GM19452 (cell line): Measurements from ENCODE around the gene COL15A1.
"Not testable (repeated sequence)": the region's sequence is repeated elsewhere in the genome, so short reads cannot be mapped to it uniquely, and the experiment has no call there.

Experiments used
- ATAC-seq: cut with Tn5 transposase; IDR thresholded peaks from one replicate; pipeline ENCODE4 v1.9.1; 2021; ENCODE audit not compliant: unreplicated experiment

Gene COL15A1

GRCh38 chr9:99074902-99075245 lies 131.2 kb downstream of the COL15A1 start:
- no peak for ATAC-seq

GRCh38 chr9:99075246-99075912 lies 131.7 kb downstream of the COL15A1 start:
- no peak for ATAC-seq

GRCh38 chr9:99076030-99076429 lies 132.3 kb downstream of the COL15A1 start:
- ATAC-seq: no peak

- ATAC-seq: no peak
Measured at GRCh38 chr9:99076483-99077171, 132.9 kb downstream of the COL15A1 start.

DNA sequence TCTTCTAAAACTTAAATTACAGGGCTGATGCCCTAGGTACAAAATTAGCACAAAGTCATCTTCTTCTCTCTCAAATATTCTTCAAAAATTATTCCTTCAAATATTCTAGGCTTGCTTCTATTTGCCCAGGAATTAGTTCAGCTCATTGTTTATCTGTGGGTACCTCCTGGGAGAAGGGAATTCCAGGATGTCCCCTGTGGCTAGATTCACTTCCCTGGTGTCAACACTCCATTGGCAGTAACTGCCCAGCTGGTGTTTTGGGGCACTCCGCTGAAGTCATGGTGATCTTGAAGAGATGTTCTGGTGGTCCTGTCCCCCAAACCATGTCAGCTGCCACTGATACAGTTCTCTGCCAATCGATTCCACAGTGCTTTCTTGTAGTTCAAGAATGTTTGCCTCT lies 135.0 kb downstream of the COL15A1 start:
- ATAC-seq: no peak

DNA sequence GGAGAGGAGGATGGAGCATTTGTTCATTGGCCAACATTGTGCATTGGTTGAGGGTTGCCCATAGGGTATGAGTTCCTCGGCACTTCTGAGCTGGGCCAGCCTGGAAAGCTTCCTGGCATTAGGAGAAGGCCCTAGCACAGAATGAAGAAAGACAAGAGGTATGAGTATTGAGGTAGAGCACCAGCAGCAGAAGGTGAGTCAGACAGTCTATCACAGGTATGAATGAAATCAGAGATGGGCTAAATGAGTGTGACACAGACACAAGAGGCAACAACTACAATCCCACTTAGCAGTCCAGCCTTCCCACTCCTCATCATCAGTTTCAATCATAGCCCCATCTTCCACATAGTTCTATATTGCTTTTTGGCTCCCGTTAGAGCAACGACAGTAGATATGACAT lies 135.8 kb downstream of the COL15A1 start:
- no peak for ATAC-seq

GRCh38 chr9:99083051-99083450 lies 139.3 kb downstream of the COL15A1 start:
- no peak for ATAC-seq

DNA sequence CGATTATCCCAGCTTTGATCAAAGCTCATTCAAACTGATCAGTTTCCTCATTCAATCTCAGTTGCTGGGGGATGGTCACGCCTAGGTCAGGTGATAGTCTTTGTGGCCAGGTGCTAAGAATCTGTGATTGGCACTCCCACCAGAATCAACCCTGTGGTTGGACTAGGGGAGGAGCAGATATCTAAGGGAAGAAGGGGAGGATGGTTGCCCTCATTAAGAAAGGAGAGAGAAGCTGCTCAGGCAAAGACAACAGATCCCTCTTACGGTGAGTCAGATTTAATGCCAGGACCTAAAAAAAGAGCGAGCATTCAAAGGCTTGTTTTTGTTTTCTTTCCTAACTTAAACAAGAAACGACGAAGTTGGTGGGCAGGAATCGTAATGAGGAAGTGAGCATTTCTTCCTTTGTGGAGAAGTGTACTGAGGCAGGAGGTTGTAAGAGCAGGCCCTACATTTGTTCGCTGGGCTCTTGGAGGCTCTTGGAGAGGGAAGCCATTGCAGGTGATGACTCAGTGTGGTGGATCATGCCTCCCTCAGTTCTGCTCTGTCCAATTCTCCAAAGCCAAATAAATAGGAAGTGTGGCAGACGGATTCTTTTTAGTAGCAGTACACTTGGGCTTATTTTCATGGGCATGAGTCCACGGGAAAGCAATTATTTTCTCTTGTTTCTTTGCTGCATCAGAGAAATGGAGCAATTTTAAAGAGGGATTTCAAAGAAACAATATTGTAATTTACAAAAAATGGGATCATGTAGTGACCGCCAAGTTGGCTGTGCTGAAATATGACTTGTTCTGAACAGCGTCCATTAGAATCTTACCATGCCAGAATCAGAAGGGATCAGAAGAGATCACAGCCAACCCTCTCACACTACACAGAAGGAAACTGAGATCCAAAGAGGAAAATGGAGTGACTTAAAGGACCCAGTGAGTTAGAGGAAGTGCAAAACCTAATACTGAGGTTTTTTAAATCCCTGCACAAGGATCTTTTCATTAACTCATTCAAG lies 142.5 kb downstream of the COL15A1 start:
- ATAC-seq: no peak

- ATAC-seq: no peak
Measured at GRCh38 chr9:99087462-99087861, 143.8 kb downstream of the COL15A1 start.

DNA sequence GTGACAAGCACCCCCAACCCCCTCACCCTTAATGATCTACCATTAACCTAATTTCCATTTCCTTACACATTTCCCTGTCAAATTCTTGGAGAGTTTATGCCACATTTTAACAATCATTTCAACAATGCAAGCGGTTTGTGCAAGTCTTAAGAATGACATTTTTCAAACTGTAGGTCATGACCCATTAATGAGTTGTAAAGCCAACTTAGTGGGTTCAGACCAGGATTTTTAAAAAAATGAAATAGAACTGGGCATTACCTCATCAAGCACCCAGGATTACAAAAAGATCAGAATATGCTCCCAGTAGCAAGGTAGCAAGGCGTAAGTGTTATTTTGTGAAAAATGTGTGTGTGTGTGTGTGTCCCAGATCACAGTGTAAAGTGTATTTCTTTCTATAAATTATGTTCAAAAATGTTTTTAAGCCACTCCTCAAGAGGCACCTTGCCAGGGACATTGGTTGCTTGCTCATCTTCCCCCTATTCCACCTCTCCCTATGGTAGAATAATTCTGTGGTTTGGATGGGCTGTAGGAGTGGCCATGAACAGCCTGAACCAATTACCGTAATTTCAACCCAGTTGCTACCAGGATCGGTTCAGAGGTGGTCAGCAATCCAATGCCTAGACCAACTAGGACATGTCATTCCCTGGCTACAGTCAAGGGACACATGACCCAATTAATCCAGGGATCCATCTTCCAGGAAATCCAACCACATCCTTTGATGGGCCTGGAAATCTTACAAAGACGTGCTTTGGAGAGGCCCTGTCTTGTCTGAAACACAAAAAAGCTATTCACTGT lies 146.8 kb downstream of the COL15A1 start:
- no peak for ATAC-seq

DNA sequence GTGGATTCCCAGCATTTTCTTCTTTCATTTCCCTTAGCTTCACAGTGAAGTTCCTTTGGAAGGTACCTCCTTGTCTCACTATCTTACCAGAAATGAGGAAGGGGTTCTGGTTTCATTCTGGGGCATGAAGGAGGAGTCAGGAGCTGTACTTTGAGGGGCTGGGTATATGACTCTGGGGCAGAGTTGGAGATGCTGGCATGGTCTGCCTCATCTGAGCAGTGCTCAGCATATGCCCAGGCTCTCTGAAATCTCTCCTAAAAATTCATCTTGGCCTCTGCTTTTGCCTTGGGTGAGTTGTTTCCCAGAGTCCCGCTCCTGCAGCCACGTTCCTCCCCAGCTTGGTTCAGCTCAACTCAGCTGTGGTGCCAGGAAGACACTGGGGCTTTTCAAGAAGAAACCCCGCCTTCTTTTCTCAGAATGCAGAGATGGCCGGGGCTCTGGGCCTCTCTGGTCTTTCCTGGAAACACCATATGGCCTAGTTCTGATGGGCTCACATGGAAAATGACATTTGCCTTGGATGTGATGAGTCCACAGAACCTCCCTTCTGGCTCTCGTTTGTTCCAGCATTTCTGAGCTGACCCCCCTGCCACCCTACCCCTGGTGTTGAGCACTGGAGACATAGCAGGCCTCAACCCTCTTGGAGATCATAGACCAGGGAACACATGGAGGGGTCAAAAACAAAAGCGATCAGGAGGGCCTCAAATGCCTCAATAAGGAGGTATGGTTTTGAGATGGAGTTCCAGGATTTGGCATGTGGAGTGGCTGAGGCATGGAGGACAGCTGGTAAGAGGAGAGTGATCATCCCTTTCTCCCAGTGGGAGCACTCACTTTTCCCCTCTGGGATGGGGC lies 149.2 kb downstream of the COL15A1 start:
- ATAC-seq: no peak

GRCh38 chr9:99093492-99093791 lies 149.7 kb downstream of the COL15A1 start:
- no peak for ATAC-seq

- no peak for ATAC-seq
Measured at GRCh38 chr9:99095565-99095964, 151.9 kb downstream of the COL15A1 start.

DNA sequence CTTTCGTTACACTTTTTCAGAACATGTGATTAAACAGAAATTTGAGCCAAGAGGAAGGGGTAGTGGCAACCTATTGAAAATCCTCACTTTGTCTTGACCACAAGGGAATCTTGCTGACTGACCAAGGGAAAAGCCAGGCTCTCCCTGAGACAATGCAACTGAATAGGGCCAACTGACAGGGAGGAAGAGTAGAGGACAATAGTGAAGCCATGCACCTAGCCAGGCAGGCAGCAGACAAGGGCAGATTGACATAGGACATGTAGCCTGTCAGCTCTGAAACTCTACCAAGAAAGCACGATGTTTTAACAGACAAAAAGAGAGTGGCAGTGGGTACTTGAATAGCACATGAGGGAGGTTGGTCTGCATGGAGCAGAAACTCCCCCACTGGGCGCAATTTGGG lies 152.7 kb downstream of the COL15A1 start:
- ATAC-seq: no peak

DNA sequence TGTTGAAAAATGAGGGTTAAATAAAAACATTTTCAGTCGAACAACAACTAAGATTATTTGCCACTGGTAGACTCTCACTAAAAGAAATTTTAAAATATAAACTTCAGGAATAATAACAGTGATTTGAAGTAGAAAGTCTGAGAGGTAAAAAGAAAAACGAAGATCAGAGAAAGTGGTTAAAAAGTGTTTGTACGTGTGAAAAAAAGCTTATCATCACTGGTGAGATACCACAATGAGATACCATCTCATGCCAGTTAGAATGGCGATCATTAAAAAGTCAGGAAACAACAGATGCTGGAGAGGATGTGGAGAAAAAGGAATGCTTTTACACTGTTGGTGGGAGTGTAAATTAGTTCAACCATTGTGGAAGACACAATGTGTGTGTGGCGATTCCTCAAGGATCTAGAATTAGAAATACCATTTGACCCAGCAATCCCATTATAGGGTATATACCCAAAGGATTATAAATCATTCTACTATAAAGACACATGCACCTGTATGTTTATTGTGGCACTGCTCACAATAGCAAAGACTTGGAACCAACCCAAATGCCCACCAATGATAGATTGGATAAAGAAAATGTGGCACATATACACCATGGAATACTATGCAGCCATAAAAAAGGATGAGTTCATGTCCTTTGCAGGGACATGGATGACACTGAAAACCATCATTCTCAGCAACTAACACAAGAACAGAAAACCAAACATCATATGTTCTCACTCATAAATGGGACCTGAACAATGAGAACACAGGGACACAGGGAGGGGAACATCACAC lies 156.3 kb downstream of the COL15A1 start:
- ATAC-seq: not testable (repeated sequence)

GRCh38 chr9:99101271-99101670 lies 157.6 kb downstream of the COL15A1 start:
- ATAC-seq: no peak

DNA sequence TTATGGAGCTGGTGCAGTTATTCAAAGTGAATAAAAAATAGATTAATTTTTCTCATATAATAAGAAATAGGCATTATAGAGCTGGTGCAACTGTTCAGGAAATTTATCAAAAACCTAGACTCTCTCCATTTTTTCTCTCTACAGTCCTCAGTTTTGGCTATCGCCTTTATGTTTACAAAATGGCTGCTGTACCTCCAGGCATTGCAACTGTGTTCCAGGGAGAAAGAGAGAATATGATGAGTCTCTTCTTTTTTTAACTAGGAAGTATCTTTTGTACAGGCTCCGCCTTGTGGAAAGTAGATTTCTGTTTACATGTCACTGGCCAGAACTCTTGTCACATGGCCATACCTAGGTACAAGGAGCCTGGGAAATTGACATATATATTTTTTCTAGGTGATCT lies 158.1 kb downstream of the COL15A1 start:
- no peak for ATAC-seq

- ATAC-seq: no peak
Measured at GRCh38 chr9:99103054-99103895, 159.6 kb downstream of the COL15A1 start.
